Panc1 (cell line): ENCODE data around the gene PGLYRP2. TPM values are rescaled to one million over a fixed set of nuclear protein-coding genes. Genes with fewer than 3 reads are reported as not detected.

Experiments used
- microRNA-seq: library from miRNA; unstranded; fragments of <30 nt; microRNA quantifications from one replicate; pipeline ENCODE4 v1.1.0, GENCODE V29; 2020; ENCODE audit not compliant: unreplicated experiment
- total RNA-seq: library from RNA; stranded (reverse); gene quantifications from one replicate; pipeline ENCODE4 v1.2.1, GENCODE V29; 2021; ENCODE audit not compliant: unreplicated experiment

PGLYRP2 gene
- total RNA-seq, 1 experiment from 2014 or later: not detected

Small RNA genes lying within 50 kb of the gene (microRNA-seq; reads per million reads assigned to microRNA genes)
- gene MIR1470: not detected

Other genes starting within 250 kb of the PGLYRP2 start
- 0.31 TPM for gene EPHX3, start 247.1 kb downstream of the PGLYRP2 start, total RNA-seq
- gene BRD4, start 147.0 kb downstream of the PGLYRP2 start, total RNA-seq: 102 TPM
- 50.8 TPM for gene AKAP8, start 99.7 kb downstream of the PGLYRP2 start, total RNA-seq
- gene AKAP8L, start 60.5 kb downstream of the PGLYRP2 start, total RNA-seq: 65.5 TPM
- gene WIZ, start 29.5 kb downstream of the PGLYRP2 start, total RNA-seq: 41.9 TPM
- 0.10 TPM for gene RASAL3, start 15.0 kb downstream of the PGLYRP2 start, total RNA-seq
- gene CYP4F22, start 29.0 kb upstream of the PGLYRP2 start, total RNA-seq: 0.21 TPM
- gene CYP4F8, start 135.7 kb upstream of the PGLYRP2 start, total RNA-seq: not detected
- 0.10 TPM for gene CYP4F3, start 161.4 kb upstream of the PGLYRP2 start, total RNA-seq
- 1.7 TPM for gene CYP4F12, start 193.6 kb upstream of the PGLYRP2 start, total RNA-seq
- not detected for gene OR10H2, start 248.5 kb upstream of the PGLYRP2 start, total RNA-seq